ENCODE results near the gene STX19.
"Not testable (repeated sequence)": the region's sequence is repeated elsewhere in the genome, so short reads cannot be mapped to it uniquely, and the experiment has no call there.

Gene STX19

DNA sequence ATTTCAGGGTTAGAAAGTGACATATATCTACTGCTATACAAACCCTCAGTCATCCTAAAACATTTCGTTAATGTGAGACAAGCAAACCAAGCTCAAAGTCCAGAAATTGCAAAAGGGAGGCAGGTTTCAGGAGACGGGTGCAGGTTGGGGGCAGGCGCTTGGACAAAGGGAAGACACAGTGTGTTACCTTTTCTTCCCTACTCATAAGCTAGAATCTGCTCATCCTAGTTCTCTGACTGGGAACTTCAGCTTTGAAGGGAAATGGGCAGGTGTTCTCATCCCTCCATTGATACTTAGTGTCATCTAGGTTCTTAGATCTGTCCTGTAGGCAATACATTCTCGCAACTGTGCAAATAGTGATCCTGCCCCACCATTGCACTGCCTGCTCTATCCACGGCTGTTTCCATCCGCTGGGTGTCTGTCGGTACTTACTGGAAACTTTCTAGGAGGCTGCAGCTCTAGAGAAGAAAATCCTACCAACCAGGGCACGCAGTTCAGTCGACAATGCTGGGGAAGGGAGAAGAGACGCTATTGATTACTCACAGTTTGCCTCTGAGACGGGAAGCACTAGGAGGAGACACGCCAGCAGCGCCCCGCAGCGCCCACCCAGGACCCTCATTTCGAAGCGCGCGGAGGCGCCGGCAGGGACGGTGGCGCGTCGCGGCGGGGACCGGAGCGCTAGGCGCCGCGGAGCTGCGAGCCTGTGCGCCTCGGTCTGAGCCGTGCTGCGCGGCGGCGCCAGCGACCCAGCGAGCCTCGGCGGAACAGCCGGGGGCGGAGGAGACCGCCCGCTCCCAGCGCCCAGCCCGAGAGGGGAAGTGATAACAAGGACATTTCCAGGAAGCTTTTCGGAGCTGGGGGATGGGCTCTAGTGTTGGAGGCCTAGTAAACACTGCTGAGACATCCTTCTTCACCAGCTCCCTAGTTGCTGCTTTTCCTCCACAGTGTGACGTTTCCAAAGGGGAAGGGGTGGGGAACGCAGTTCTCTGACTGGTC, 55.0 kb downstream of the STX19 start, which contains the start of gene PROS1:
Gene PROS1 (minus strand): TSS at position 766 of the 996 bp plus-strand sequence. CDS start 147 bp downstream, at position 619.
- intact Hi-C loops (cut with micrococcal nuclease), result no loop called here
- peaks cover 14% of the 10 kb centered on the region for H3K4me1 Mint-ChIP-seq (ENCODE audit: low read depth)
- H3K4me3 Mint-ChIP-seq, result peak within 1 kb of the TSS; percentile 82
- H3K27me3 Mint-ChIP-seq, result peaks cover 8% of the 10 kb centered on the region
- peak within 1 kb of the TSS; percentile 90 for H3K27ac Mint-ChIP-seq
- H3K36me3 Mint-ChIP-seq (ENCODE audit: low read depth), result no peaks in the 10 kb centered on the region
- no peaks in the 10 kb centered on the region for H3K9me3 Mint-ChIP-seq

GRCh38 chr3:93969997-93970396, 58.4 kb downstream of the STX19 start:
- H3K36me3 Mint-ChIP-seq (ENCODE audit: low read depth), result no peaks in the 10 kb centered on the region
- peaks cover 14% of the 10 kb centered on the region for H3K4me1 Mint-ChIP-seq (ENCODE audit: low read depth)
- no peak overlapping the region for H3K27ac Mint-ChIP-seq
- peaks cover 5% of the 10 kb centered on the region for H3K9me3 Mint-ChIP-seq
- intact Hi-C loops (cut with micrococcal nuclease), result no loop called here
- H3K4me3 Mint-ChIP-seq, result no peak overlapping the region
- H3K27me3 Mint-ChIP-seq, result peaks cover 8% of the 10 kb centered on the region

- peaks cover 11% of the 10 kb centered on the region for H3K9me3 Mint-ChIP-seq
- no peaks in the 10 kb centered on the region for H3K36me3 Mint-ChIP-seq (ENCODE audit: low read depth)
- peaks cover 8% of the 10 kb centered on the region for H3K27me3 Mint-ChIP-seq
- no peak overlapping the region for H3K4me3 Mint-ChIP-seq
- peaks cover 14% of the 10 kb centered on the region for H3K4me1 Mint-ChIP-seq (ENCODE audit: low read depth)
- no peak overlapping the region for H3K27ac Mint-ChIP-seq
- intact Hi-C loops (cut with micrococcal nuclease), result no loop called here
These were observed 59.0 kb downstream of the STX19 start for GRCh38 chr3:93969443-93969842.

GRCh38 chr3:93965106-93965505, 63.3 kb downstream of the STX19 start:
- H3K27me3 Mint-ChIP-seq; H3K4me3 Mint-ChIP-seq; H3K4me1 Mint-ChIP-seq (ENCODE audit: low read depth); H3K27ac Mint-ChIP-seq; intact Hi-C loops (cut with micrococcal nuclease); H3K36me3 Mint-ChIP-seq (ENCODE audit: low read depth): not testable (repeated sequence)
- peaks cover 14% of the 10 kb centered on the region for H3K9me3 Mint-ChIP-seq

All from dendritic cell treated with granulocyte-macrophage colony-stimulating factor and Interleukin-4, amounts not matched to agents 40 ng/mL and 50 ng/mL, for 4 days (primary cell).